OCI-LY3 (cell line): Measurements from ENCODE around the gene FAM120A.
"Not testable (repeated sequence)": the region's sequence is repeated elsewhere in the genome, so short reads cannot be mapped to it uniquely, and the experiment has no call there.

ENCODE experiments used
- H2AFZ ChIP-seq: fragments of 200-600, 300-600 bp; shearing (Covaris generic); 2 replicates; pipeline ENCODE4 v1.6.0; 2014; ENCODE audit warnings: antibody characterized with exemption, low read depth, low read length
- H3K27ac ChIP-seq: fragments of 200-600, 300-600 bp; sonication (generic); 2 replicates; pipeline ENCODE4 v1.5.1; 2014; ENCODE audit warnings: mild to moderate bottlenecking, low read length, moderate library complexity, mixed read lengths
- H3K27me3 ChIP-seq: fragments of 200-600, 300-600 bp; sonication (generic); 2 replicates; pipeline ENCODE4 v1.6.1; 2014; ENCODE audit warnings: low read depth, low read length, mixed read lengths
- H3K36me3 ChIP-seq: fragments of 200-600, 300-600 bp; sonication (generic); replicated peaks from 2 replicates; pipeline ENCODE3; 2014; ENCODE audit warnings: low read depth, low read length, mixed read lengths
- H3K4me1 ChIP-seq: fragments of 300-600, 200-600 bp; sonication (generic); 2 replicates; pipeline ENCODE4 v1.6.1; 2014; ENCODE audit warnings: low read length, mixed read lengths
- H3K4me2 ChIP-seq: fragments of 200-600, 300-600 bp; sonication (generic); 2 replicates; pipeline ENCODE4 v1.6.1; 2014; ENCODE audit warnings: low read length, mixed read lengths
- H3K4me3 ChIP-seq: fragments of 300-600, 200-600 bp; sonication (generic); 2 replicates; pipeline ENCODE4 v1.5.1; 2014; ENCODE audit warnings: antibody characterized with exemption, mild to moderate bottlenecking, low read length, moderate library complexity
- H3K79me2 ChIP-seq: fragments of 300-600, 200-600 bp; shearing (Covaris generic); 2 replicates; pipeline ENCODE4 v1.6.1; 2014; ENCODE audit warnings: mild to moderate bottlenecking, low read length, mixed read lengths
- H3K9ac ChIP-seq: fragments of 300-600, 200-600 bp; shearing (Covaris generic); 2 replicates; pipeline ENCODE4 v1.6.0; 2014; ENCODE audit warnings: mild to moderate bottlenecking, low read length, moderate library complexity
- H3K9me3 ChIP-seq: fragments of 200-600, 300-600 bp; shearing (Covaris generic); 2 replicates; pipeline ENCODE4 v1.6.1; 2014; ENCODE audit warnings: low read length, mixed read lengths; ENCODE audit not compliant: insufficient read depth
- H4K20me1 ChIP-seq: fragments of 200-600, 300-600 bp; sonication (generic); 2 replicates; pipeline ENCODE4 v1.6.1; 2016; ENCODE audit warnings: low read length, mixed read lengths; ENCODE audit not compliant: insufficient read depth
- EZH2phosphoT487 ChIP-seq: fragments of 200-600 bp; shearing (Covaris generic); IDR thresholded peaks from 2 replicates; pipeline ENCODE4 v1.6.1; 2018; ENCODE audit warnings: antibody characterized with exemption, mixed run types, low read depth
- TF ChIP-seq, protein P1 (sequence below): fragments of 200-600, 300-600 bp; sonication (generic); IDR thresholded peaks from 2 replicates; pipeline ENCODE4 v1.5.1; 2014; ENCODE audit warnings: antibody characterized with exemption, low read length, low read depth

Gene FAM120A

GRCh38 chr9:93507768-93508167 lies 56.3 kb downstream of the FAM120A start:
- Histone ChIP-seq H2AFZ (no peak overlapping the region), H4K20me1 (peaks cover 61% of the 10 kb centered on the region), H3K36me3 (peaks cover 18% of the 10 kb centered on the region), H3K4me1 (peaks cover 17% of the 10 kb centered on the region), H3K9me3 (no peaks in the 10 kb centered on the region), H3K27ac (no peak overlapping the region), H3K79me2 (peaks cover 65% of the 10 kb centered on the region), H3K9ac (no peak overlapping the region), H3K4me3 (no peak overlapping the region), H3K4me2 (no peak overlapping the region), H3K27me3 (no peaks in the 10 kb centered on the region)
- TF ChIP-seq, protein P1, sequence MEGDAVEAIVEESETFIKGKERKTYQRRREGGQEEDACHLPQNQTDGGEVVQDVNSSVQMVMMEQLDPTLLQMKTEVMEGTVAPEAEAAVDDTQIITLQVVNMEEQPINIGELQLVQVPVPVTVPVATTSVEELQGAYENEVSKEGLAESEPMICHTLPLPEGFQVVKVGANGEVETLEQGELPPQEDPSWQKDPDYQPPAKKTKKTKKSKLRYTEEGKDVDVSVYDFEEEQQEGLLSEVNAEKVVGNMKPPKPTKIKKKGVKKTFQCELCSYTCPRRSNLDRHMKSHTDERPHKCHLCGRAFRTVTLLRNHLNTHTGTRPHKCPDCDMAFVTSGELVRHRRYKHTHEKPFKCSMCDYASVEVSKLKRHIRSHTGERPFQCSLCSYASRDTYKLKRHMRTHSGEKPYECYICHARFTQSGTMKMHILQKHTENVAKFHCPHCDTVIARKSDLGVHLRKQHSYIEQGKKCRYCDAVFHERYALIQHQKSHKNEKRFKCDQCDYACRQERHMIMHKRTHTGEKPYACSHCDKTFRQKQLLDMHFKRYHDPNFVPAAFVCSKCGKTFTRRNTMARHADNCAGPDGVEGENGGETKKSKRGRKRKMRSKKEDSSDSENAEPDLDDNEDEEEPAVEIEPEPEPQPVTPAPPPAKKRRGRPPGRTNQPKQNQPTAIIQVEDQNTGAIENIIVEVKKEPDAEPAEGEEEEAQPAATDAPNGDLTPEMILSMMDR, result no peak
- no peak for TF ChIP-seq EZH2phosphoT487

GRCh38 chr9:93508207-93508606 lies 56.7 kb downstream of the FAM120A start:
- peaks cover 58% of the 10 kb centered on the region for H4K20me1 ChIP-seq

GRCh38 chr9:93509084-93509483 lies 57.6 kb downstream of the FAM120A start:
- Histone ChIP-seq H3K4me3 (no peak overlapping the region), H3K36me3 (peaks cover 15% of the 10 kb centered on the region), H3K27ac (no peak overlapping the region), H3K9ac (no peak overlapping the region), H3K4me1 (peaks cover 17% of the 10 kb centered on the region), H3K9me3 (no peaks in the 10 kb centered on the region), H3K27me3 (no peaks in the 10 kb centered on the region), H2AFZ (no peak overlapping the region), H3K79me2 (peaks cover 78% of the 10 kb centered on the region), H4K20me1 (peaks cover 58% of the 10 kb centered on the region), H3K4me2 (no peak overlapping the region)
- TF ChIP-seq EZH2phosphoT487, result no peak
- TF ChIP-seq, protein P1, result no peak

More at GRCh38 chr9:93508207-93508606, 56.7 kb downstream of the FAM120A start:
- H3K27ac ChIP-seq, result no peak overlapping the region
- no peak for TF ChIP-seq EZH2phosphoT487
- TF ChIP-seq, protein P1, result no peak
- H3K79me2 ChIP-seq, result peaks cover 70% of the 10 kb centered on the region
- no peaks in the 10 kb centered on the region for H3K27me3 ChIP-seq
- H3K4me1 ChIP-seq, result peaks cover 17% of the 10 kb centered on the region
- peaks cover 15% of the 10 kb centered on the region for H3K36me3 ChIP-seq
- no peak overlapping the region for H3K4me3 ChIP-seq
- H3K9ac ChIP-seq, result no peak overlapping the region
- H3K4me2 ChIP-seq, result no peak overlapping the region
- no peaks in the 10 kb centered on the region for H3K9me3 ChIP-seq
- no peak overlapping the region for H2AFZ ChIP-seq

DNA sequence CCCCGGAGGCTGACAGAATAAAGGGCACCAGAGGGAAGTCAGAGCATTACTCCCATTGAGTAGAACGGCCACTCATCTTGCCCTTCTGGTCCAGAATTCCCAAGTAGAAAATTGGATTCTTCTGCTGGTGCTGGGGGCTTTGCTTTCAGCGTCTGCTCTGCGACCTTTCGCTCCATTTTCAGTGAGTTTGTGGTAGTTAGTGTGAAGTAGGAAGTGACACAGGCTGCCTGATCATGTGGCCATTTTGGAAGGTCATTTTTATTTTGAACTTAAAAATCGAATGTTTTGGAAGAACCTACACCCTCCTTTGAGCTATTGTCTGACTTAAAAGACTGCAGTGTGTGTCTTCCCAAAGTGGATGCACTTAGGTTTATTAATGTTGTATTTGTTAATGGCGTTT lies 58.6 kb downstream of the FAM120A start:
- no peak overlapping the region for H3K4me3 ChIP-seq
- no peak for TF ChIP-seq EZH2phosphoT487
- TF ChIP-seq, protein P1, result no peak
- peaks cover 86% of the 10 kb centered on the region for H3K79me2 ChIP-seq
- no peaks in the 10 kb centered on the region for H3K27me3 ChIP-seq
- H3K9me3 ChIP-seq, result no peaks in the 10 kb centered on the region
- peaks cover 15% of the 10 kb centered on the region for H3K36me3 ChIP-seq
- no peak overlapping the region for H2AFZ ChIP-seq
- H3K9ac ChIP-seq, result no peak overlapping the region
- H4K20me1 ChIP-seq, result peaks cover 51% of the 10 kb centered on the region
- no peak overlapping the region for H3K27ac ChIP-seq
- no peak overlapping the region for H3K4me2 ChIP-seq
- H3K4me1 ChIP-seq, result peaks cover 9% of the 10 kb centered on the region

- H3K79me2 ChIP-seq, result peaks cover 74% of the 10 kb centered on the region
- H3K4me2 ChIP-seq, H3K4me1 ChIP-seq, H3K4me3 ChIP-seq, H3K36me3 ChIP-seq, H3K27me3 ChIP-seq, H3K27ac ChIP-seq, H3K9me3 ChIP-seq, H3K9ac ChIP-seq, H2AFZ ChIP-seq: not testable (repeated sequence)
- peaks cover 41% of the 10 kb centered on the region for H4K20me1 ChIP-seq
Observed at GRCh38 chr9:93511228-93511627, 59.7 kb downstream of the FAM120A start.

- Histone ChIP-seq H4K20me1 (peaks cover 30% of the 10 kb centered on the region), H3K79me2 (peaks cover 64% of the 10 kb centered on the region)
- not testable (repeated sequence) for H3K27ac ChIP-seq, H3K27me3 ChIP-seq, H3K4me3 ChIP-seq, H2AFZ ChIP-seq, H3K4me2 ChIP-seq, H3K9ac ChIP-seq, H3K4me1 ChIP-seq, H3K9me3 ChIP-seq, H3K36me3 ChIP-seq
Observed at GRCh38 chr9:93512170-93512812, 60.8 kb downstream of the FAM120A start.
